Osteoblast (primary cell): Measurements from ENCODE around the gene NFIA. TPM values are rescaled to one million over a fixed set of nuclear protein-coding genes. Genes with fewer than 3 reads are reported as not detected.

ENCODE experiments used
- DNase-seq: peaks from one replicate; pipeline ENCODE4 v3.0.0; 2011; ENCODE audit warnings: low spot score, mixed read lengths; ENCODE audit not compliant: insufficient read length; ENCODE audit errors: missing footprints
- H2AFZ ChIP-seq: 2 replicates; pipeline ENCODE4 v1.6.0; 2011; ENCODE audit warnings: mild to moderate bottlenecking, low read length
- H3K27ac ChIP-seq: 2 replicates; pipeline ENCODE4 v1.5.1; 2011; ENCODE audit warnings: mild to moderate bottlenecking, low read depth, low read length, moderate library complexity
- H3K27me3 ChIP-seq: 2 replicates; pipeline ENCODE4 v1.6.0; 2012; ENCODE audit warnings: mild to moderate bottlenecking, control low read depth, inconsistent platforms, low read length, moderate library complexity; ENCODE audit not compliant: insufficient read depth
- H3K36me3 ChIP-seq: 2 replicates; pipeline ENCODE4 v1.5.1; 2011; ENCODE audit warnings: mild to moderate bottlenecking, low read length, control low read depth, moderate library complexity; ENCODE audit not compliant: insufficient read depth
- H3K4me1 ChIP-seq: 2 replicates; pipeline ENCODE4 v1.5.1; 2011; ENCODE audit warnings: mild to moderate bottlenecking, low read length, control low read depth, moderate library complexity; ENCODE audit not compliant: insufficient read depth
- H3K4me2 ChIP-seq: 2 replicates; pipeline ENCODE4 v1.6.0; 2011; ENCODE audit warnings: mild to moderate bottlenecking, low read length; ENCODE audit not compliant: insufficient read depth
- H3K4me3 ChIP-seq: fragments of 200-600 bp; sonication (generic); 3 replicates; pipeline ENCODE4 v1.5.1; 2012; ENCODE audit warnings: mild to moderate bottlenecking, low read length, inconsistent platforms; ENCODE audit not compliant: insufficient read depth
- H3K79me2 ChIP-seq: 2 replicates; pipeline ENCODE4 v1.6.0; 2012; ENCODE audit warnings: mild to moderate bottlenecking, low read length, control low read depth, inconsistent platforms; ENCODE audit not compliant: insufficient read depth
- H3K9me3 ChIP-seq: 2 replicates; pipeline ENCODE4 v1.5.1; 2011; ENCODE audit warnings: low read depth, low read length, control low read depth
- H4K20me1 ChIP-seq: 2 replicates; pipeline ENCODE4 v1.6.0; 2012; ENCODE audit warnings: mild to moderate bottlenecking, low read length, control low read depth; ENCODE audit not compliant: insufficient read depth
- total RNA-seq: library from RNA; depleted of rRNA; stranded (reverse); fragments of >200 nt; gene quantifications from 2 replicates; pipeline ENCODE4 v1.2.3, GENCODE V29; 2012
- TF ChIP-seq, protein P1 (sequence below): IDR thresholded peaks from 2 replicates; pipeline ENCODE4 v1.5.1; 2011; ENCODE audit warnings: mild to moderate bottlenecking, low read depth, low read length, moderate library complexity; ENCODE audit errors: extremely low read depth

The NFIA gene
- total RNA-seq, 1 donor, result 7.2 TPM

DNA sequence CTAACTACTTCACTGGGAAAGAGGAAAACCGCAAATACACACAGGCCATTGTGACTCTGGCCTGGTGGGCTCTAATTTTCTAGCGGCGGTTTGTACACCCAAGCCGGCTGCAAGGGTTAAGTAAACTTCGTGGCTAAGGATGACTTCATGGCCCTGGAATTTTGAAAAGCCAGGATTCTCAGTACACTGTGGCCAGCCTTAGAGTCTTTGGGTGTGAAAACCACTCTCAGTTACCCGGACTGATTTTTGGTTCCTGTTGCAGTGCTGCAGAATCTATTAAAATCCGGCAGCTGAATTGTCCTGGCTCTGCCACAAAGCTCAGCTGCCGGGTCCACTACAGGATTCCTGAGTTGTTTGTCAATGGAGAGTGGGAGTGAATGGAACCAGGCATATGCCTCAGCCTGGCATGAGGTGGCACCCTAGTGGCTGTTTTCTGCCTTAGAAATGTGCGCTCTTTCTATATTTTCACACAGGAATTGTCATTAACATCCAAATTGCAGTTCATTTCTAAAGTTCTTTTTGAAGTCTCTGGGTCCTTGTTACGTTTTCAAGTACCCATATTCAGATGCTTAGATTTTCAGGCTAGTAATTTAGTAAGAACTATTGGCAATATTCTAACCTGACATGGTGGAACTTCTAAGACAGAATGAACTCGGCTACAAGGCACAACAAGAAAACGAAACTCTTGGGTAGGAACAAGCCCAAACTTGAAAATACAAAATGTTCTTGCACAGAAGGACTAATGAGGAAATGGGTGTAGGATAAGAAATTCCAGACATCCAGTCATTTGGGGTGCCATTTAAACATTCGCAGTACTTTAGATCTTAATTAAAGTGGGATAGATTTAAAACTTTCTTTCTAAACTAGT is 255.9 kb downstream of the NFIA start:
- H3K27ac ChIP-seq, result peak overlapping the region; percentile 78
- peak overlapping the region; percentile 87 for H2AFZ ChIP-seq
- no peaks in the 10 kb centered on the region for H4K20me1 ChIP-seq

DNA sequence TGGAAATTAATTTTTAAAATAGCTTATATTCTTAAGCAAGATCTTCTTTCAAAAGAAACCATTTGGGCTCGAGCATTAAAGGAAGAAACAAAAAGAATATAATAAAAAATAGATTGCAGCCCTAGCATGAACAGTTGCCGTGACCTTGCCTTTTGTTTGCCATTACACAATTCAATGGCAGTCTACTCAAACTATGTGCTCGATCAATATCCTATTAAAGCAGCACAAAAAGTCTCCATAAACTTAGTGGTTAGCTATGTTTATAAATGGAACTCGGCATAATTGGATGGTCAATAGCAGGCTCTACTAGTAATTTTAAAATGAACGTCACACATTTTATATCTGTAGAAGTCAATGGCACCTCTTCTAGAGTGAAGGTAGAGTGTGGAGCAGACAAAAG is 256.5 kb downstream of the NFIA start:
- DNase-seq, result no peak
- H3K4me3 ChIP-seq, result peak overlapping the region; percentile 69
- no peaks in the 10 kb centered on the region for H3K36me3 ChIP-seq
- peak overlapping the region; percentile 88 for H3K4me2 ChIP-seq
- H3K4me1 ChIP-seq, result peaks cover 15% of the 10 kb centered on the region
- H3K79me2 ChIP-seq, result no peaks in the 10 kb centered on the region
- H2AFZ ChIP-seq, result peak overlapping the region; percentile 87
- peaks cover 3% of the 10 kb centered on the region for H3K27me3 ChIP-seq
- H3K27ac ChIP-seq, result peak overlapping the region; percentile 78
- TF ChIP-seq, protein P1, sequence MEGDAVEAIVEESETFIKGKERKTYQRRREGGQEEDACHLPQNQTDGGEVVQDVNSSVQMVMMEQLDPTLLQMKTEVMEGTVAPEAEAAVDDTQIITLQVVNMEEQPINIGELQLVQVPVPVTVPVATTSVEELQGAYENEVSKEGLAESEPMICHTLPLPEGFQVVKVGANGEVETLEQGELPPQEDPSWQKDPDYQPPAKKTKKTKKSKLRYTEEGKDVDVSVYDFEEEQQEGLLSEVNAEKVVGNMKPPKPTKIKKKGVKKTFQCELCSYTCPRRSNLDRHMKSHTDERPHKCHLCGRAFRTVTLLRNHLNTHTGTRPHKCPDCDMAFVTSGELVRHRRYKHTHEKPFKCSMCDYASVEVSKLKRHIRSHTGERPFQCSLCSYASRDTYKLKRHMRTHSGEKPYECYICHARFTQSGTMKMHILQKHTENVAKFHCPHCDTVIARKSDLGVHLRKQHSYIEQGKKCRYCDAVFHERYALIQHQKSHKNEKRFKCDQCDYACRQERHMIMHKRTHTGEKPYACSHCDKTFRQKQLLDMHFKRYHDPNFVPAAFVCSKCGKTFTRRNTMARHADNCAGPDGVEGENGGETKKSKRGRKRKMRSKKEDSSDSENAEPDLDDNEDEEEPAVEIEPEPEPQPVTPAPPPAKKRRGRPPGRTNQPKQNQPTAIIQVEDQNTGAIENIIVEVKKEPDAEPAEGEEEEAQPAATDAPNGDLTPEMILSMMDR, result no peak
- no peaks in the 10 kb centered on the region for H3K9me3 ChIP-seq
- no peaks in the 10 kb centered on the region for H4K20me1 ChIP-seq

More for the DNA sequence above, 255.9 kb downstream of the NFIA start:
- peak; percentile 89 for DNase-seq
- no peaks in the 10 kb centered on the region for H3K9me3 ChIP-seq
- peaks cover 3% of the 10 kb centered on the region for H3K27me3 ChIP-seq
- H3K4me3 ChIP-seq, result peak overlapping the region; percentile 69
- H3K36me3 ChIP-seq, result no peaks in the 10 kb centered on the region
- H3K79me2 ChIP-seq, result no peaks in the 10 kb centered on the region
- TF ChIP-seq, protein P1, result peak; percentile 83
- peaks cover 15% of the 10 kb centered on the region for H3K4me1 ChIP-seq
- peak overlapping the region; percentile 88 for H3K4me2 ChIP-seq

DNA sequence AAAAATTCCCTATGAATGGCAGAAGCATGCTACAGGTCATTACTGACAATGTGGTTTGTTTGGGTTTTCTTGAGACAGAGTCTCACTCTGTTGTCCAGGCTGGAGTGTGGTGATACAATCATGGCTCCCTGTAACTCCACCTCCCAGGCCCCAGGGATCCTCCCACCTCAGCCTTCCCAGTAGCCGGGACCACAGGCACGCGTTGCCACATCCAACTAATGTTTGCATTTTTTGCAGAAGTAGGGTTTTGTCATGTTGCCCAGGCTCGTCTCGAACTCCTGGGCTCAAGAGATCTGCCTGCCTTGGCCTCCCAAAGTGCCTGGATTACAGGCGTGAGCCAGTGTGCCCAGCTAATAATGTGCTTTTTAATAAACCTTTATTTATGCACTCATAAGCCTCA is 259.1 kb downstream of the NFIA start:
- no peak overlapping the region for H3K4me2 ChIP-seq
- H2AFZ ChIP-seq, result no peak overlapping the region
- no peaks in the 10 kb centered on the region for H3K36me3 ChIP-seq
- H3K27ac ChIP-seq, result no peak overlapping the region
- H3K4me1 ChIP-seq, result peaks cover 15% of the 10 kb centered on the region
- TF ChIP-seq, protein P1, result no peak
- no peaks in the 10 kb centered on the region for H4K20me1 ChIP-seq
- no peaks in the 10 kb centered on the region for H3K79me2 ChIP-seq
- DNase-seq, result no peak
- peaks cover 2% of the 10 kb centered on the region for H3K27me3 ChIP-seq
- no peak overlapping the region for H3K4me3 ChIP-seq
- no peaks in the 10 kb centered on the region for H3K9me3 ChIP-seq

GRCh38 chr1:61343734-61344420 is 261.5 kb downstream of the NFIA start:
- DNase-seq, result no peak

More at GRCh38 chr1:61343734-61344420, 261.5 kb downstream of the NFIA start:
- Histone ChIP-seq H3K27ac (no peak overlapping the region), H3K4me3 (no peak overlapping the region), H3K4me1 (no peaks in the 10 kb centered on the region), H4K20me1 (no peaks in the 10 kb centered on the region), H3K36me3 (no peaks in the 10 kb centered on the region), H3K9me3 (no peaks in the 10 kb centered on the region), H3K27me3 (no peaks in the 10 kb centered on the region), H3K4me2 (no peak overlapping the region), H2AFZ (no peak overlapping the region), H3K79me2 (no peaks in the 10 kb centered on the region)
- TF ChIP-seq, protein P1, result no peak
